T-helper 1 cell (primary cell): ENCODE measurements around the gene ZNF646.

Experiments used
- DNase-seq, 5 donors: peaks; one replicate each; pipeline ENCODE4 v3.0.0-alpha.2; 2012 to 2020

The ZNF646 gene

DNA sequence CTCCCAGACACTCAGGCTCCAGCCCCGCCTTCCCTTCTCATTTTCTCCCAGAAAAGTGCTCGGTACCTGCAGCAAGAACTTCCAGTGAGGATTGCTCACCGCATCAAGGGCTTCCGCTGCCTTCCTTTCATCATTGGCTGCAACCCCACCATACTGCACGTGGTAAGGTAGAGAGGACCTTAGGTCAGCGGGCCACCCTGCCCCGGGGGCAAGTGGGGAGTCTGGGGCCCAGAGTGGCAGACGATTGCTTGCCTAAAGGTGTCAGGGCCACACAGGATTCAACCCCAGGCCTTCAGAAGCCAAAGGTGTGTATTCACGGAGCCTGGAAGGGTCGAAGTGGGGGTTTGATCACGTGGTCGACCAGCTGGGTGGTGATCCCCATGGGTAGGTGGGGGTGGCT, 35.4 kb downstream of the ZNF646 start:
- DNase-seq = no peak

DNA sequence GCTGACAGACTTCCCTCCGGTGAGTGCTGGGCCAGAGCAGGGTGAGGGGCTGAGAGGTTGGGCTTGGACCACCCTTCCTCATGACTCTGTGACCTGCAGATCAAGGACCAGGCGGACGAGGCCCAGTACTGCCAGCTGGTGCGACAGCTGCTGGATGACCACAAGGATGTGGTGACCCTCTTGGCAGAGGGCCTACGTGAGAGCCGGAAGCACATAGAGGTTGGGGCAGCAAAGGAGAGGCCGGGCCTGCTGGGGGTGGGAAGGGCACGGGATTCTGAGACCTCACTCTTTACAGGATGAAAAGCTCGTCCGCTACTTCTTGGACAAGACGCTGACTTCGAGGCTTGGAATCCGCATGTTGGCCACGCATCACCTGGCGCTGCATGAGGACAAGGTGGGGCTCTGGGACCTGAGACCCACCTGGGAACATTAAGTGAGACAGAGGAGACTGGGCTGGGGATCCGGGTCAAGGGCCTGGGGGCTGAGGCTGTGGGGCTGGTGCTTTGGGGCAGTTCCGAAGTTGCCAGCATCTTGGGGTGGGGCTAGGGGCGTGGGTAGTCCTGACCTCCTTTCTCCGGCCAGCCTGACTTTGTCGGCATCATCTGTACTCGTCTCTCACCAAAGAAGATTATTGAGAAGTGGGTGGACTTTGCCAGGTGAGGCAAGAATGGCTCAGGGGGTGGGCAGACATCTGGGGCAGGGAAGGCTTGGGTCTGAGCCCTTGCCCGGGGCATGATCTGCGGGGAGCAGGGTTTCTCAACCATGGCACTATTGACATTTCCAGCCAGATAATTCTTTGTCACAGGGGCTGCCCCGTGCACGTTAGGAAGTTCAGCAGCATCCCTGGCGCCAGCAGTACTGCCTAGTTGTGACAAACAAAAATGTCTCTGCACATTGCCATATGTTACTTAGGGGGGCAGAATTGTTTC, 36.1 kb downstream of the ZNF646 start:
- no peak for DNase-seq

GRCh38 chr16:31111881-31112466, 37.8 kb downstream of the ZNF646 start:
- no peak for DNase-seq

GRCh38 chr16:31112711-31113110, 38.5 kb downstream of the ZNF646 start:
- no peak for DNase-seq

DNA sequence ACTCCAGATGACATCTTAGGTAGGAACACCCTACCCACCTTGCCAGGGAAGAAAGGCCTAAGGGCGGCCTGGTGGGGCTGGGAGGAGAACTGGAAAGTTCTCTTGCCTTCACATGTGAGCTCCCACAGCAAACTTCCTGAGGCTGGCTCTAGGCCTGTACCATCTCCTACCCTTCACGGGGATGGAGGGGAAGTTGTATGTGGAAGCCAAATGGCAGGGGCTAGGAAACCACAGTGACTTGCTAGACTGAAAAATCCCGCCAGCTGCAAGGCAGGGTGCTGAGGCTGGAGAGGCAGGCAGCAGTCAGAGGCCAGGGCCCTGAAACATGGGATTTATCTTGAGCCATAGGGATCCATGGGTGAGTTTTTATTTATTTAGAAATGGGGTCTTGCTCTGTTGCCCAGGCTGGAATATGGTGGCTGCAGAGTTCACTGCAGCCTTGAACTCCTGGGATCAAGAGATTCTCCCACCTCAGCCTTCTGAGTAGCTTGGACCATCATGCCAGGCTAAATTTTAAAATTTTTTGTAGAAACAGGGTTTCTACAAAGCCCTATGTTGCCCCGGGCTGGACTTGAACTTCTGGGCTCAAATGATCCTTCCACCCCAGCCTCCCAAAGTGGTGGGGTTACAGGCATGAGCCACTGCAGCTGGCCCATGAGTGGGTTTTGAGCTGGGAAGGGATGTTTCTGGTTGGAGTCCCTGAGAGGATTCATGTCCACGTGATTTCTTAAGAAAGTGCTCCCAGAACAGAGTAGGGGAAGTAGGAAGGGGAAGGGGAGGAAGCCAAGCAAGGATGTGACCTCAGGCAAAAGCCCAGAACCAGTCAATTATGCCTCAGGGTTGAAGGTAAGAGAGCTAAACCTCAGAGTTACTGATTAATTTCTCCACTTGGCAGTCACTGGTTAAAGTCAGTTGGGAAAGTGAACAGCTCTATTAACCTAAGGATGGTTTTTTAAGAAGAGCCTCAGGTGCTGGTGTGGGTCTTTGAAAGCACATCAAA, 39.2 kb downstream of the ZNF646 start:
- DNase-seq = no peak

DNA sequence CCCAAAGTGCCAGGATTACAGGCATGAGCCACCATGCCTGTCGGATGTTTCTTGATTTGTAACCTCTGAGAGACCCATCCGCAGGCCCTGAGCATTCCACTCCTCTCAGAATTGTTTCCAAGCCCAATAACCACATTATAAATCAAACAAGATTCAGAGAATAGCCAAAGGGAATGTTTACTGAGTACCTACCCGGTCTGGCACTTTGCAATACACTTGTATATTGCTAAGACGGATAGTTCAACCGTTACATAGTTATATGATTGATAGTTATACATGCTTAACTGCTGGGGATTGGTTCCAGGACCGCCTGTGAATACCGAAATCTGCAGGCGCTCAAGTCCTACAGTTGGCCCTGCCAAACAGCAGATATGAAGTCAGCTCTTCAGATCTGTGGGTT, 40.2 kb downstream of the ZNF646 start:
- no peak for DNase-seq

- peak; percentile 94 to 98 (median 97) for DNase-seq
Measured at GRCh38 chr16:31117384-31118222, 43.4 kb downstream of the ZNF646 start, which contains the start of gene KAT8. Gene KAT8 (plus strand): TSS chr16:31117664. CDS start chr16:31117682, 18 bp downstream.

- no peak for DNase-seq
Measured at GRCh38 chr16:31118223-31119155, 44.3 kb downstream of the ZNF646 start.

- no peak for DNase-seq
Measured at GRCh38 chr16:31120129-31120528, 45.9 kb downstream of the ZNF646 start.

DNA sequence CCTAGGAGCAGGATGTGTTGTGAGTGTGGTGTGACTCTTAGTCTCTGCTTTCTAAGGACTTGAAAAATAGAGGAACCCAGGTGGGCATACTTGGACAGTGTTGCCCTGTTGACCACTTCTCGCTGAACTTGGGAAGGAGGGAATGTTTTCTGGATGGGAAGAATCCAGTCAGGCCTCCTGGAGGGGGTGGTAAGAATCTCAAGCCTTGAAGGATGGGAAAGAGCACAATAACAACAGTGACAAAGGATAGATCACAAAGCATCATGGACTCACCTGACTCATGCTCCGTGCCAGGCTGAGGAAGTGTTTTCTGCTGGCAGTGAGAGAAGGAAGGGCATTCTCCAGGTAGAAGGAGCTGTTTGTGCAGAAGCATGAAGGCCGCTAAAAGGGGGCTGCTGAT, 51.6 kb downstream of the ZNF646 start:
- DNase-seq = no peak

DNA sequence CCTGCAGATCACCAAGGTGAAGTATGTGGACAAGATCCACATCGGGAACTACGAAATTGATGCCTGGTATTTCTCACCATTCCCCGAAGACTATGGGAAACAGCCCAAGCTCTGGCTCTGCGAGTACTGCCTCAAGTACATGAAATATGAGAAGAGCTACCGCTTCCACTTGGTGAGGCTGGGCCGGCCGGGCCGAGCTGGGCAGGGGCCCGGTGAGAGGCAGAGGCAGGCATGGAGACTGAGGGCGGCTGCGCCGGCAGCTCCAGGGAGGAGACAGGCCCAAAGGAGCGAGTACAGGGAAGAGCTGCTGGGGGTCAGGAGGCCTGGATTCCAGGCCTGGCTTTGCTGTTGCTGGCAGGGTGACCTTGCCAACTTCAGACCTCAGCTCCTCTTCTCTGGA, 53.0 kb downstream of the ZNF646 start:
- DNase-seq = no peak

DNA sequence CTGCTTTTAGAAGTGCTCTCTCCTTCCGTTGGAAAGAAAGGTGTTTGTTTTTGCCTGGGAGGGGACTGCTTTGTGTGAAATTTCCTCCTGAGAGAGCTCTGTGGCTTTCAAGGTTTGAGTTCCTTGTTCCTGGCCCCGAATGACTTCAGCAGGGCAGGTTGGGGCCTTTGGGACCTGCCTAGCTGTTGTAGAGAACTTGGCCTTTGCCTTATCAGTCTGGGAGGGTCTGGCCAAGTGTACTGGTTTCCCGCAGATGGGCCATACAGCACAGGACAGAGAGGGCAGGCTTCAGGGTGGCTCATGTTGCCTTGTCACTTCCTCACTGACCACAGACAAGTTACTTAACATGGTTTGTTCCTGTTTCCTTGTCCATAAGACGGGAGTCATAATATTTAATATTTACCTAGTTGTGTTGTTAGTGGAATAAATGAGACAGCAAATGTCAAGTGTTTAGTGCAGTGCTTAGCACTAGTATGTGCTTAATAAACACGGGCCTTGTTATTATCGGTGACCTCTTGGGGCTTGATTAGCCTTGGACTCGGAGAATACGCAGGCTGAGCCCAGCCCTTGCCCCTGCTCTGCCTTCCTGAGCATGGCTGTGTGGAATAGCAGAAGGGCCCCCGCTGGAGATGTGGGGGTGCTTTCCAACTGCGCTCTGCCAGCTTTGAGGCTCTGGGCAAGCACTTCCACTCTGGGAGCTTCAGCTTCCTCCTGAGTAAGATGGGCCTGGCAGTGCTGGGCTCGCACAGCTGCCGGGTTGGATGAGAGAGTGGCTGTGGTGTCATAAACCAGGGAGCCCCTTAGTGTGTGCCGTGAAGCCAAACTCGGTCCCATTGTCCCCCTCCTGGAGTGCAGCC, 54.7 kb downstream of the ZNF646 start:
- DNase-seq = no peak

- no peak for DNase-seq
Measured at GRCh38 chr16:31129568-31130335, 55.5 kb downstream of the ZNF646 start.

DNA sequence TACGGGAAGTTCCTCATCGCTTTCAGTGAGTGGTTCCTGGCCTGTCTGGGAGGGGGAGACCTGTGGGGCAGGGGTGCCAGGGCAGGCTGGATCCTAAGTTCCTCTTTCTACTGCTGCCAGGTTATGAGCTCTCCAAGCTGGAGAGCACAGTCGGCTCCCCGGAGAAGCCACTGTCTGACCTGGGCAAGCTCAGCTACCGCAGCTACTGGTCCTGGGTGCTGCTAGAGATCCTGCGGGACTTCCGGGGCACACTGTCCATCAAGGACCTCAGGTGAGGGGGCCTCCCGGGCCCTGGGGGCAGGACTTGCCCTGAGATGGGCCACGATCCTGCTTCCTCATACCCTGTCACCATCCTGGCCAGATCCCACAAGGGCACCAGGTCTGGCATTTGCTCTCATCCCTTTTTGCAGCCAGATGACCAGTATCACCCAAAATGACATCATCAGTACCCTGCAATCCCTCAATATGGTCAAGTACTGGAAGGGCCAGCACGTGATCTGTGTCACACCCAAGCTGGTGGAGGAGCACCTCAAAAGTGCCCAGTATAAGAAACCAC, 56.2 kb downstream of the ZNF646 start:
- no peak for DNase-seq

DNA sequence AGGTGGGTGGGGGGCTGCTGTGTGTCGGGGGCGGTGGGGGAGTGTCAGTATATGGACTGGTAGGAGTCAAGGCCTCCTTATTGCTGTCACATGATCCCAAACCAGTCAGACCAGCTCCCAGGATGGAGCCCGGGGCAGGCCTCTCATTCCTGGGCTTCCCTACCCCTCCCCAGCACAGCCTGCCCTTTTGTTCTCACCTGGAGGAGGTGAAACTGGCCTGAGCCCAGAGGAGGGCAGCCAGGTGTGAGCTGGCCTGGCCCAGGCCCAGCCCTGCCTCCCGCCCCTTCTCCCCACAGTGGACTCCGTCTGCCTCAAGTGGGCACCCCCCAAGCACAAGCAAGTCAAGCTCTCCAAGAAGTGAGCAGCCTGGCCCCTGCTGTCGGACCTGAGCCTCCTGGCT, 56.7 kb downstream of the ZNF646 start:
- no peak for DNase-seq

DNA sequence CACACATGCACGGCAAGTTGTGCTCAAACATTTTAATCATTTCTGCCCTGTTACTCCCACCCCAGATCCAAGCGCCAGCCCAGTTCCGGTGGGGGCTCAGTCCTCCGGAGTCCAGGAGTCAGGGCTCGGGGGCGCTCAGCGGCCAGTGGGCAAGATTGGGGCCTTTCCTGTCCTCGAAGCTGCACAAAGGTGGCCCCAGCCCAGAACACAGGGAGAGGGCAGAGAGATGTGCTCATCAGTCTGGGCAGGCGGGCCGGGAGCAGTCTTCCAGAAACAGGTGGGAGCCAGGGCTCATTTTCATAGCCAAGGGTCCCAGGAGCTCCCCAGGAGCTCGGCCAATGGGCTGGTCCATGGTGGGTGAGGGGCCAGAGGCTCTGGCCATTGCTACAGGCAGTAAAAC, 57.2 kb downstream of the ZNF646 start:
- DNase-seq = no peak

DNA sequence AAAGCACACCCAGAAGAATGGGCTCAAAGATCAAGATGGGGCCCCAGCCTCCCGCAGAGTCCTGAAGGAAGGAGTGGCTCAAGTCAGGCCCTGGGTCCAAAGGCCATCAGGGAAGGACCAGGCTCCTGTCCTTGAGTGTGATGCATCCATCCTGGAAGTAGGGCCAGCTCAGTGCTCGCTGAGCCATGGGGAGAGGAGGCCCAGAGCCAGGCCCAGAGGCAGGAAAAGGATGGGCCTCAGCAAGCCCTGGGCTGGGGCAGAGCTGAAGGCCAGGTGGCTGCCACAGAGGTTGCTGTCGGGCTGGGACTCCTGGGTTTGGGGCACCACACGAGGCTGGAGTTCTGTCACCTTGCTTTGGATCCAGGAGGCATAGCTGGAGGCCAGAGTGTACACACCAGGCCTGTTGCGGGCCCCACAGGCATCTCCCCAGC, 57.6 kb downstream of the ZNF646 start:
- no peak for DNase-seq

DNA sequence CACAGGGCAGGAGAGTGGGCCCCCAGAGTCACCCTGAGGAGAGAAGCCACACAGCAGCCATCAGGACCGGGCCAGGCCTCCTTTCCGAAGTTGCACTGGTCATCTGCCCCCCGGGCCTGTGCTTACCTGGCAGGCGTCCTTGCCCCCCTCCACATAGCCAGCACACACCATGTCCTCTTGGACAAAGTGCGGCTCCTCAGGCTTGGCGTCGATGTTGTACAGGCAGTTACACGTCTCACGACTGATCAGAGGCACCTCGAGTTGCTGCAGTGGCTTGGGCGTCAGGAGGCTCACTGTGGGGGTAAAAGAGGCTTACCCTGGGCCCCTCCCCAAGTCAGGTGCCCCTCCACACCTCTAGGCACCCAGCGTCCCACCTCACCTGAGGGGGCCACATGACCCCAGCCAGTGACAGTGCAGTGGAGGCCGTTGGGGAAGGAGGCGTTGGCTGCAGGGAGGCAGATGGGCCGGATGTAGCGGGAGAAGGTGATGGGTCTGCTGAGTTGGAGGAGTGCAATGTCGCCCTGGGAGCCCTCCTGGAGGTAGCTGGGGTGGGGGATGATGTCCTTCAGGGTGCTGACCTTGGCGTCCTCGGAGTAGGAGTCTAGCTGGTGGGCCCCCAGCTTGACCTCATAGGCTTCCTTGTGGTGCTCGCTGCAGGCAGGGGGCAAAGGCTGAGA, 58.2 kb downstream of the ZNF646 start:
- no peak for DNase-seq
